Measurements from ENCODE around the gene DPEP1. TPM values are rescaled to one million over a fixed set of nuclear protein-coding genes. Genes with fewer than 3 reads are reported as not detected.
A peak's percentile ranks its signal among the peaks of the same experiment; 100 is the strongest.

DPEP1 gene
- total RNA-seq, 1 experiment from 2014 or later = 13.6 TPM

- TF ChIP-seq FOXP4 (CRISPR knock-in tag; IDR thresholded peaks at IDR 0.05) (0 out of 2 replicates have a peak, but pooled peaks have one; percentile 34), CREB1 (CRISPR knock-in tag; IDR thresholded peaks at IDR 0.05) (no peak), CREM (CRISPR knock-in tag; IDR thresholded peaks at IDR 0.05) (peak; percentile 69; the same call in 1 of the 2 replicates), JUN (CRISPR knock-in tag; IDR thresholded peaks at IDR 0.05) (0 out of 2 replicates have a peak, but pooled peaks have one; percentile 65), GABPB1 (CRISPR knock-in tag; IDR thresholded peaks at IDR 0.05) (peak; percentile 47), ARID4B (CRISPR knock-in tag; IDR thresholded peaks at IDR 0.05; ENCODE audit: borderline replicate concordance) (peak; percentile 66; the same call in 1 of the 2 replicates), ZNF671 (CRISPR knock-in tag; IDR thresholded peaks at IDR 0.05) (peak; percentile 94), MYBL2 (CRISPR knock-in tag; IDR thresholded peaks at IDR 0.05) (peak; percentile 69; the same call in 1 of the 2 replicates), PRRX2 (CRISPR knock-in tag; IDR thresholded peaks at IDR 0.05) (peak; percentile 95), USF2 (CRISPR knock-in tag; IDR thresholded peaks at IDR 0.05) (peak; percentile 94), ATF1 (CRISPR knock-in tag; IDR thresholded peaks at IDR 0.05) (no peak), USF1 (CRISPR knock-in tag; IDR thresholded peaks at IDR 0.05) (peak; percentile 94), ZBTB21 (CRISPR knock-in tag; IDR thresholded peaks at IDR 0.05; ENCODE audit: borderline replicate concordance) (0 out of 2 replicates have a peak, but pooled peaks have one; percentile 76), ZBTB43 (CRISPR knock-in tag; IDR thresholded peaks at IDR 0.05) (0 out of 2 replicates have a peak, but pooled peaks have one; percentile 68), ESRRA (CRISPR knock-in tag; IDR thresholded peaks at IDR 0.05; ENCODE audit: borderline replicate concordance) (0 out of 2 replicates have a peak, but pooled peaks have one; percentile 50), EMX1 (CRISPR knock-in tag; IDR thresholded peaks at IDR 0.05) (peak; percentile 94), ZNF416 (CRISPR knock-in tag; IDR thresholded peaks at IDR 0.05) (peak; percentile 94), NFATC4 (CRISPR knock-in tag; IDR thresholded peaks at IDR 0.05) (peak; percentile 74), SOX15 (CRISPR knock-in tag; IDR thresholded peaks at IDR 0.05) (no peak), FOXK1 (CRISPR knock-in tag; IDR thresholded peaks at IDR 0.05) (peak; percentile 49; the same call in 1 of the 2 replicates), RELA (CRISPR knock-in tag; IDR thresholded peaks at IDR 0.05; ENCODE audit: borderline replicate concordance) (peak; percentile 73; the same call in 1 of the 2 replicates), IRF1 (CRISPR knock-in tag; IDR thresholded peaks at IDR 0.05) (peak; percentile 18), ZNF138 (CRISPR knock-in tag; conservative IDR thresholded peaks at IDR 0.05) (peak; percentile 72; the same call in 1 of the 2 replicates), ELF4 (CRISPR knock-in tag; IDR thresholded peaks at IDR 0.05; ENCODE audit: low read depth) (no peak)
- TF ChIP-seq, protein P1, sequence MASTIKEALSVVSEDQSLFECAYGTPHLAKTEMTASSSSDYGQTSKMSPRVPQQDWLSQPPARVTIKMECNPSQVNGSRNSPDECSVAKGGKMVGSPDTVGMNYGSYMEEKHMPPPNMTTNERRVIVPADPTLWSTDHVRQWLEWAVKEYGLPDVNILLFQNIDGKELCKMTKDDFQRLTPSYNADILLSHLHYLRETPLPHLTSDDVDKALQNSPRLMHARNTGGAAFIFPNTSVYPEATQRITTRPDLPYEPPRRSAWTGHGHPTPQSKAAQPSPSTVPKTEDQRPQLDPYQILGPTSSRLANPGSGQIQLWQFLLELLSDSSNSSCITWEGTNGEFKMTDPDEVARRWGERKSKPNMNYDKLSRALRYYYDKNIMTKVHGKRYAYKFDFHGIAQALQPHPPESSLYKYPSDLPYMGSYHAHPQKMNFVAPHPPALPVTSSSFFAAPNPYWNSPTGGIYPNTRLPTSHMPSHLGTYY (CRISPR knock-in tag; IDR thresholded peaks at IDR 0.05) = peak; percentile 93
- TF ChIP-seq, protein P2, sequence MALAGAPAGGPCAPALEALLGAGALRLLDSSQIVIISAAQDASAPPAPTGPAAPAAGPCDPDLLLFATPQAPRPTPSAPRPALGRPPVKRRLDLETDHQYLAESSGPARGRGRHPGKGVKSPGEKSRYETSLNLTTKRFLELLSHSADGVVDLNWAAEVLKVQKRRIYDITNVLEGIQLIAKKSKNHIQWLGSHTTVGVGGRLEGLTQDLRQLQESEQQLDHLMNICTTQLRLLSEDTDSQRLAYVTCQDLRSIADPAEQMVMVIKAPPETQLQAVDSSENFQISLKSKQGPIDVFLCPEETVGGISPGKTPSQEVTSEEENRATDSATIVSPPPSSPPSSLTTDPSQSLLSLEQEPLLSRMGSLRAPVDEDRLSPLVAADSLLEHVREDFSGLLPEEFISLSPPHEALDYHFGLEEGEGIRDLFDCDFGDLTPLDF (CRISPR knock-in tag; IDR thresholded peaks at IDR 0.05) = no peak
These were observed 47.7 kb upstream of the DPEP1 start (continued) for GRCh38 chr16:89565506-89566372.

All from WTC11 (cell line).